IMR-90 (cell line): ENCODE data around the gene ARHGEF10L. TPM values are rescaled to one million over a fixed set of nuclear protein-coding genes. Genes with fewer than 3 reads are reported as not detected.

ENCODE experiments used
- ATAC-seq: fragments of 200-7000 bp; cut with Tn5 transposase; 2 replicates; pipeline ENCODE4 v1.9.1; 2020; ENCODE audit warnings: low read depth, mild to moderate bottlenecking, moderate library complexity
- BruUV-seq: library from RNA; stranded (reverse); fragments of 400-500 nt; replicated peaks from 2 replicates; lab custom pipeline; 2021; lab: Mats Ljungman, UMichigan
- CTCF ChIA-PET: fragments of 300-600 bp; formaldehyde crosslinking; extraction: SDS; loops from one replicate; lab custom pipeline; 2021; ENCODE audit warnings: antibody characterized with exemption; lab: Yijun Ruan, JAX
- POLR2A ChIA-PET: fragments of 300-600 bp; sonication (Branson Sonifier 250); formaldehyde crosslinking; loops from one replicate; lab custom pipeline; 2022; ENCODE audit warnings: antibody characterized with exemption; ENCODE audit not compliant: unreplicated experiment; lab: Charles Lee
- DNase-seq: peaks from one replicate; pipeline ENCODE4 v3.0.0; 2013
- H2AFZ ChIP-seq: replicated peaks from 2 replicates; pipeline ENCODE3; 2013; ENCODE audit warnings: low read length, mild to moderate bottlenecking; ENCODE audit not compliant: poor library complexity
- H2AK5ac ChIP-seq: 2 replicates; pipeline ENCODE4 v1.6.1; 2013; ENCODE audit warnings: low read depth, low read length, inconsistent platforms
- H2AK9ac ChIP-seq: replicated peaks from 2 replicates; pipeline ENCODE3; 2013; ENCODE audit warnings: mild to moderate bottlenecking, low read depth, low read length, moderate library complexity; ENCODE audit not compliant: poor library complexity
- H2BK120ac ChIP-seq: 2 replicates; pipeline ENCODE4 v1.6.1; 2013; ENCODE audit warnings: low read depth, low read length, inconsistent platforms
- H2BK15ac ChIP-seq: 3 replicates; pipeline ENCODE4 v1.6.1; 2013; ENCODE audit warnings: low read depth, low read length, inconsistent platforms
- H2BK20ac ChIP-seq: 2 replicates; pipeline ENCODE4 v1.6.1; 2013; ENCODE audit warnings: low read depth, mild to moderate bottlenecking, inconsistent platforms, low read length, moderate library complexity
- H2BK5ac ChIP-seq: 2 replicates; pipeline ENCODE4 v1.6.1; 2013; ENCODE audit warnings: mild to moderate bottlenecking, low read depth, low read length, inconsistent platforms; ENCODE audit not compliant: poor library complexity, severe bottlenecking
- H3K14ac ChIP-seq: replicated peaks from 2 replicates; pipeline ENCODE4 v1.6.1; 2013; ENCODE audit warnings: low read depth, low read length, inconsistent platforms
- H3K18ac ChIP-seq: 2 replicates; pipeline ENCODE4 v1.6.1; 2013; ENCODE audit warnings: low read depth, low read length, control low read depth
- H3K23ac ChIP-seq: 2 replicates; pipeline ENCODE4 v1.6.1; 2013; ENCODE audit warnings: low read depth, low read length, inconsistent platforms
- H3K27ac ChIP-seq: 2 replicates; pipeline ENCODE4 v1.5.1; 2013; ENCODE audit warnings: mild to moderate bottlenecking, control low read depth, low read length; ENCODE audit not compliant: insufficient read depth
- H3K27me3 ChIP-seq: 2 replicates; pipeline ENCODE4 v1.6.1; 2013; ENCODE audit warnings: low read length; ENCODE audit not compliant: control insufficient read depth, insufficient read depth
- H3K36me3 ChIP-seq: 2 replicates; pipeline ENCODE4 v1.6.1; 2013; ENCODE audit warnings: low read length, mixed read lengths; ENCODE audit not compliant: control insufficient read depth, insufficient read depth
- H3K4ac ChIP-seq: 2 replicates; pipeline ENCODE4 v1.6.1; 2013; ENCODE audit warnings: low read depth, low read length, inconsistent platforms
- H3K4me1 ChIP-seq: 2 replicates; pipeline ENCODE4 v1.6.1; 2013; ENCODE audit warnings: low read length, mixed read lengths; ENCODE audit not compliant: control insufficient read depth, insufficient read depth
- H3K4me2 ChIP-seq: 2 replicates; pipeline ENCODE4 v1.6.1; 2013; ENCODE audit warnings: low read depth, mild to moderate bottlenecking, control low read depth, low read length, moderate library complexity
- H3K4me3 ChIP-seq: 2 replicates; pipeline ENCODE4 v1.5.1; 2013; ENCODE audit warnings: low read depth, mild to moderate bottlenecking, control low read depth, low read length, moderate library complexity; ENCODE audit not compliant: insufficient read depth
- H3K56ac ChIP-seq: 2 replicates; pipeline ENCODE4 v1.6.1; 2013; ENCODE audit warnings: low read length, inconsistent platforms; ENCODE audit not compliant: insufficient read depth; ENCODE audit errors: extremely low read depth
- H3K79me1 ChIP-seq, 2 experiments: 2 replicates each; pipeline ENCODE4 v1.6.1; 2013; ENCODE audit warnings: low read length in 2 of 2, inconsistent platforms in 1 of 2, low read depth in 1 of 2
- H3K9ac ChIP-seq: 2 replicates; pipeline ENCODE4 v1.6.1; 2013; ENCODE audit warnings: low read depth, low read length, control low read depth
- H3K9me1 ChIP-seq: 2 replicates; pipeline ENCODE4 v1.6.1; 2013; ENCODE audit warnings: low read length, inconsistent platforms; ENCODE audit not compliant: insufficient read depth
- H3K9me3 ChIP-seq: 2 replicates; pipeline ENCODE4 v1.6.1; 2013; ENCODE audit warnings: low read length; ENCODE audit not compliant: control insufficient read depth, insufficient read depth
- H4K20me1 ChIP-seq: 2 replicates; pipeline ENCODE4 v1.6.1; 2013; ENCODE audit warnings: low read length, inconsistent platforms; ENCODE audit not compliant: insufficient read depth
- H4K5ac ChIP-seq: 2 replicates; pipeline ENCODE4 v1.6.1; 2013; ENCODE audit warnings: mild to moderate bottlenecking, low read depth, low read length, control low read depth
- H4K8ac ChIP-seq, 2 experiments: 2 replicates each; pipeline ENCODE4 v1.6.1; 2013; ENCODE audit warnings: low read depth in 2 of 2, low read length in 2 of 2, control low read depth in 1 of 2, inconsistent platforms in 1 of 2
- H4K91ac ChIP-seq: 2 replicates; pipeline ENCODE4 v1.6.1; 2013; ENCODE audit warnings: low read depth, low read length, inconsistent platforms; ENCODE audit not compliant: insufficient read depth
- BHLHE40 ChIP-seq: fragments of 150-350 bp; IDR thresholded peaks from 2 replicates; pipeline ENCODE4 v1.6.1; 2016; ENCODE audit warnings: mild to moderate bottlenecking, low read depth, low read length
- CEBPB ChIP-seq: IDR thresholded peaks from 2 replicates; pipeline ENCODE4 v1.6.1; 2012; ENCODE audit warnings: low read depth, low read length, improper control_type of control experiment
- CHD1 ChIP-seq: IDR thresholded peaks from 2 replicates; pipeline ENCODE4 v1.6.1; 2012; ENCODE audit warnings: low read depth, low read length, improper control_type of control experiment
- CTCF ChIP-seq: conservative IDR thresholded peaks from 2 replicates; pipeline ENCODE4 v1.5.1; 2012; ENCODE audit warnings: mild to moderate bottlenecking, low read depth, low read length, improper control_type of control experiment
- ELK1 ChIP-seq: fragments of 150-350 bp; IDR thresholded peaks from 2 replicates; pipeline ENCODE4 v1.6.1; 2016; ENCODE audit warnings: low read depth, mild to moderate bottlenecking, low read length, moderate library complexity, borderline replicate concordance
- FOS ChIP-seq: fragments of 150-350 bp; IDR thresholded peaks from 2 replicates; pipeline ENCODE4 v1.6.1; 2016; ENCODE audit warnings: low read depth, low read length
- MAFK ChIP-seq: IDR thresholded peaks from 2 replicates; pipeline ENCODE4 v1.6.1; 2012; ENCODE audit warnings: low read depth, low read length, improper control_type of control experiment
- MAZ ChIP-seq: IDR thresholded peaks from 2 replicates; pipeline ENCODE4 v1.6.1; 2012; ENCODE audit warnings: low read depth, mild to moderate bottlenecking, low read length, improper control_type of control experiment, moderate library complexity, borderline replicate concordance
- MXI1 ChIP-seq: IDR thresholded peaks from 2 replicates; pipeline ENCODE4 v1.6.1; 2012; ENCODE audit warnings: low read depth, mild to moderate bottlenecking, low read length, moderate library complexity, borderline replicate concordance
- NFE2L2 ChIP-seq: fragments of 150-350 bp; IDR thresholded peaks from 2 replicates; pipeline ENCODE4 v1.6.1; 2016; ENCODE audit warnings: low read depth, mild to moderate bottlenecking, low read length
- POLR2A ChIP-seq: IDR thresholded peaks from 2 replicates; pipeline ENCODE4 v1.6.1; 2012; ENCODE audit warnings: mild to moderate bottlenecking, low read depth, low read length
- RAD21 ChIP-seq: IDR thresholded peaks from 2 replicates; pipeline ENCODE4 v1.6.1; 2012; ENCODE audit warnings: low read length, improper control_type of control experiment
- RCOR1 ChIP-seq: IDR thresholded peaks from 2 replicates; pipeline ENCODE4 v1.6.1; 2012; ENCODE audit warnings: mild to moderate bottlenecking, low read length, improper control_type of control experiment; ENCODE audit not compliant: insufficient replicate concordance
- RFX5 ChIP-seq: IDR thresholded peaks from 2 replicates; pipeline ENCODE4 v1.8.0; 2012; ENCODE audit warnings: low read depth, mild to moderate bottlenecking, low read length, moderate library complexity
- SMC3 ChIP-seq: fragments of 150-350 bp; IDR thresholded peaks from 2 replicates; pipeline ENCODE4 v1.6.1; 2016; ENCODE audit warnings: low read depth, mild to moderate bottlenecking, antibody characterized with exemption, low read length, moderate library complexity
- USF2 ChIP-seq: fragments of 150-350 bp; IDR thresholded peaks from 2 replicates; pipeline ENCODE4 v1.6.1; 2017; ENCODE audit warnings: mild to moderate bottlenecking, antibody characterized with exemption, low read length, low read depth
- WGBS, 2 experiments: methylation state at CpG; one replicate each; pipeline versions ENCODE4 v1.1.5 to v1.1.7; 2013; ENCODE audit warnings: missing lambda C conversion rate in 2 of 2; ENCODE audit not compliant: insufficient read length in 1 of 2; ENCODE audit errors: extremely low coverage in 2 of 2; 5-methylcytosine and 5-hydroxymethylcytosine counted together
- dilution Hi-C: fragments of 300-500 bp; cut with HindIII; formaldehyde crosslinking; loops from one replicate; pipeline ENCODE4 v1.14.3; 2018; ENCODE audit warnings: low sequenced_read_pairs; ENCODE audit not compliant: unreplicated experiment
- in situ Hi-C: fragments of 300-500 bp; cut with MboI; formaldehyde crosslinking; loops from 3 replicates; pipeline ENCODE4 v1.14.3; 2019; ENCODE audit warnings: low sequenced_read_pairs, inconsistent platforms, mixed read lengths
- intact Hi-C: fragments of 100-400 bp; cut with micrococcal nuclease; formaldehyde crosslinking; loops from 2 replicates; pipeline ENCODE4 v1.10.0; 2022
- polyA plus RNA-seq, 3 experiments: library from polyadenylated mRNA; depleted of rRNA; stranded (reverse); fragments of >200 nt; gene quantifications; 2 replicates each; pipeline ENCODE4 v1.2.3, GENCODE V29; 2012; ENCODE audit warnings: low replicate concordance in 1 of 3
- total RNA-seq: library from RNA; depleted of rRNA; stranded (reverse); fragments of >200 nt; gene quantifications from 2 replicates; pipeline ENCODE4 v1.2.3, GENCODE V29; 2012

The ARHGEF10L gene
- total and polyA plus RNA-seq, 2 of the 4 experiments (the other 2 are of a cell fraction) = 4.8 to 12.4 TPM

GRCh38 chr1:17596186-17596585, 56.7 kb downstream of the ARHGEF10L start:
- dilution Hi-C loops (no loop called here), intact Hi-C loops (no loop called here), in situ Hi-C loops (no loop called here)
- H3K4me1 ChIP-seq = no peaks in the 10 kb centered on the region
- H2AK5ac ChIP-seq = no peak overlapping the region
- H3K18ac ChIP-seq = no peak overlapping the region
- H2BK20ac ChIP-seq = no peak overlapping the region
- H3K27ac ChIP-seq = no peak overlapping the region
- no peak overlapping the region for H3K9ac ChIP-seq
- no peak overlapping the region for H3K4me2 ChIP-seq
- 100% methylated on average over 6 of the region's 9 CpGs; no CpG with 5 or more reads in 1 of the 2 experiments for whole genome bisulfite sequencing, 2 experiments
- ChIA-PET CTCF (no interaction called here), POLR2A (no interaction called here)
- H3K9me3 ChIP-seq = no peaks in the 10 kb centered on the region
- H2BK5ac ChIP-seq = no peak overlapping the region
- H3K27me3 ChIP-seq = no peaks in the 10 kb centered on the region
- peaks cover 0 to 10% of the 10 kb centered on the region in 2 experiments; a peak in 1 of 4 replicates for H3K79me1 ChIP-seq
- H2BK120ac ChIP-seq = no peak overlapping the region
- no peak overlapping the region for H2BK15ac ChIP-seq
- H4K91ac ChIP-seq = no peak overlapping the region
- TF ChIP-seq POLR2A (no peak), ELK1 (no peak), MAZ (no peak), BHLHE40 (no peak), FOS (no peak), MAFK (no peak), RFX5 (no peak), RCOR1 (no peak), MXI1 (no peak), CHD1 (no peak), CTCF (no peak), CEBPB (no peak), NFE2L2 (no peak), RAD21 (no peak), SMC3 (no peak), USF2 (no peak)
- no peak overlapping the region for H4K8ac ChIP-seq
- no peak overlapping the region for H2AK9ac ChIP-seq
- H2AFZ ChIP-seq = no peak overlapping the region
- no peaks in the 10 kb centered on the region for H4K20me1 ChIP-seq
- H3K4ac ChIP-seq = no peak overlapping the region
- no TSS peak for BruUV-seq
- no peak overlapping the region for H3K14ac ChIP-seq
- H3K23ac ChIP-seq = no peak overlapping the region
- peaks cover 7% of the 10 kb centered on the region for H3K36me3 ChIP-seq
- DNase-seq = no peak
- no peak for ATAC-seq
- H3K9me1 ChIP-seq = peaks cover 6% of the 10 kb centered on the region; the same call in 1 of the 2 replicates
- H4K5ac ChIP-seq = no peak overlapping the region
- no peak overlapping the region for H3K4me3 ChIP-seq
- H3K56ac ChIP-seq = no peak overlapping the region
